Neutrophil (primary cell): ENCODE measurements around the gene ZFP92.

Source experiments
- H3K27ac ChIP-seq: fragments of 200-600 bp; sonication (generic); 2 replicates; pipeline ENCODE4 v1.5.1; 2016; ENCODE audit warnings: mild to moderate bottlenecking, moderate library complexity
- H3K27me3 ChIP-seq: fragments of 200-600 bp; sonication (generic); 2 replicates; pipeline ENCODE4 v1.6.0; 2016; ENCODE audit warnings: mild to moderate bottlenecking
- H3K36me3 ChIP-seq: fragments of 200-600 bp; sonication (generic); 2 replicates; pipeline ENCODE4 v1.5.1; 2017
- H3K4me1 ChIP-seq, 2 experiments: fragments of 200-600 bp in 1 of 2; sonication (generic) in 1 of 2; 1 replicate in 1 of 2; 2 replicates in 1 of 2; pipeline versions ENCODE4 v1.5.1 to v1.6.1; 2013 to 2016; ENCODE audit warnings: low read depth in 1 of 2, low read length in 1 of 2, mild to moderate bottlenecking in 1 of 2, moderate library complexity in 1 of 2; ENCODE audit not compliant: control insufficient read depth in 1 of 2, insufficient read depth in 1 of 2
- H3K4me3 ChIP-seq, 2 experiments: fragments of 200-600 bp in 1 of 2; sonication (generic) in 1 of 2; 1 replicate in 1 of 2; 2 replicates in 1 of 2; pipeline ENCODE4 v1.5.1; 2013 to 2016; ENCODE audit warnings: low read depth in 1 of 2, low read length in 1 of 2, mild to moderate bottlenecking in 1 of 2, moderate library complexity in 1 of 2
- H3K9me3 ChIP-seq: fragments of 200-600 bp; sonication (generic); 2 replicates; pipeline ENCODE4 v1.5.1; 2016
- TF ChIP-seq, protein P1 (sequence below): fragments of 200-600 bp; sonication (generic); IDR thresholded peaks from 2 replicates; pipeline ENCODE4 v1.5.1; 2016; ENCODE audit warnings: antibody characterized with exemption

The ZFP92 gene

DNA sequence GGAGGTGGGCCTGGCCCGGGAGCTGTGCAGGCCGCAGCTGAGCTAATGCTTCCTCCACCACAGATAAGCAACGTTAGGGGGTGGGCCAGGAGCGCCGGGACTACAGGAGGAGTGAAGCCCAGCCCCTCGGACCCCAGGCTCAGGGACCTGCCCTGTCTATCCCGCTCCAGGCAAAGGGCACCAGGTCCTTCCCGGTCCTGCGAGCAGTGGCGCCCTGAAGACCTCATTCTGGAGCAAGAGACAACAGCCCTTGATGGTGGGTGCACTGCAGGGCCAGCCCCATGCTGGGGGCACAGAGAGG, 35.3 kb downstream of the ZFP92 start:
- TF ChIP-seq, protein P1, sequence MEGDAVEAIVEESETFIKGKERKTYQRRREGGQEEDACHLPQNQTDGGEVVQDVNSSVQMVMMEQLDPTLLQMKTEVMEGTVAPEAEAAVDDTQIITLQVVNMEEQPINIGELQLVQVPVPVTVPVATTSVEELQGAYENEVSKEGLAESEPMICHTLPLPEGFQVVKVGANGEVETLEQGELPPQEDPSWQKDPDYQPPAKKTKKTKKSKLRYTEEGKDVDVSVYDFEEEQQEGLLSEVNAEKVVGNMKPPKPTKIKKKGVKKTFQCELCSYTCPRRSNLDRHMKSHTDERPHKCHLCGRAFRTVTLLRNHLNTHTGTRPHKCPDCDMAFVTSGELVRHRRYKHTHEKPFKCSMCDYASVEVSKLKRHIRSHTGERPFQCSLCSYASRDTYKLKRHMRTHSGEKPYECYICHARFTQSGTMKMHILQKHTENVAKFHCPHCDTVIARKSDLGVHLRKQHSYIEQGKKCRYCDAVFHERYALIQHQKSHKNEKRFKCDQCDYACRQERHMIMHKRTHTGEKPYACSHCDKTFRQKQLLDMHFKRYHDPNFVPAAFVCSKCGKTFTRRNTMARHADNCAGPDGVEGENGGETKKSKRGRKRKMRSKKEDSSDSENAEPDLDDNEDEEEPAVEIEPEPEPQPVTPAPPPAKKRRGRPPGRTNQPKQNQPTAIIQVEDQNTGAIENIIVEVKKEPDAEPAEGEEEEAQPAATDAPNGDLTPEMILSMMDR: no peak
- Histone ChIP-seq H3K4me1 (no peaks in the 10 kb centered on the region), H3K27me3 (no peaks in the 10 kb centered on the region), H3K4me3 (no peak overlapping the region), H3K36me3 (no peaks in the 10 kb centered on the region), H3K27ac (no peak overlapping the region), H3K9me3 (no peaks in the 10 kb centered on the region)

DNA sequence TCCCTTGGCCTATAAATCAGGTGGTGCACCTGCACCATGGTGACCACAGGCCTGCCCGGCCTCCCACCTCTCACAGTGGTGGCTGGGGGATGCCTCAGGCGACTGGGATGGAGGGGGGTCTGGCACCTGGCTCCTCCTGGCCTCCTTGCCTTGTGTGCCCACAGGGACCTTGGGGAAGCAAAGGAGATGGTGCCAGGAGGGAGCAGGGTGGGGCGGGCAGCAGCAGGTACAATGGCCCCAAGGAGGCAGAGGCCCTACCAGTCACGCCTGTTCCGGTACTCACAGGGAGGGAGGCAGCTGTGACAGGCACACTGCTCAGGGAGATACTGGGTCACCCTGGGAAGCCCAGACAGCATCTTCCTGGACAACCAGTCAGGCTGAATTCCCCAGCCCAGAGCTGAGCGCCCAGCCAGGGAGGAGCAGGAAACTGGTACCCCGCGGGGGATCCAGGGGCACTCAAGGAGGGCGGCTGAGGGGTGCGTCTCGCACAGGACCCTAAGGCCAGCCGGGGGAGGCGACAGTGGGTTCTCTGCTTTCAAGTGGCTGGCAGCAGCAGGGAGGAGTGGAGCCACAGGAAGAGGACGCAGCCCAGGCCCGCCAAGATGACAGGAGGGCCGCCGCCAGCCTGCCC, 35.8 kb downstream of the ZFP92 start:
- Histone ChIP-seq H3K4me1 (no peaks in the 10 kb centered on the region), H3K27me3 (no peaks in the 10 kb centered on the region), H3K27ac (no peak overlapping the region), H3K36me3 (no peaks in the 10 kb centered on the region), H3K9me3 (no peaks in the 10 kb centered on the region), H3K4me3 (no peak overlapping the region)
- TF ChIP-seq, protein P1: no peak

DNA sequence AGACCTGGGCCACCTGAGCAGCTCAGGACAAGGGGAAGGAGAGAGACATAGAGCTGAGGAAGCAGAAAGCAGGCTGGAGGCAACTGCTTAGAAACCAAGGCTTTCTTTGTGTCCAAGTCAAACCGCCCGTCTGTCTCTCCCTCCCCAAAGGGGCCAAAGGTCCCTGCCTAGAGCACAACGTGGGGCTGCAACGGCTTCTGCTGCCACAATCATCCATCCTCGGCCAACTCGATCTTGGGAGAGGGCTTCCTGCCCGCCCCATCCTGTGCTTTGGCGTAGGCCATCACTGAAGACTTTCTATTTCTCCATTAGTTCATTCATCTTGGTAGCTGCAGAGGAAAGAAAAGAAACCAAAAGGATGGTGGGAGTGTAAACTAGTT, 36.3 kb downstream of the ZFP92 start:
- TF ChIP-seq, protein P1: no peak
- H3K27me3 ChIP-seq: no peaks in the 10 kb centered on the region
- H3K4me1 ChIP-seq: no peaks in the 10 kb centered on the region
- no peak overlapping the region for H3K4me3 ChIP-seq
- no peaks in the 10 kb centered on the region for H3K36me3 ChIP-seq
- no peaks in the 10 kb centered on the region for H3K9me3 ChIP-seq
- H3K27ac ChIP-seq: no peak overlapping the region

DNA sequence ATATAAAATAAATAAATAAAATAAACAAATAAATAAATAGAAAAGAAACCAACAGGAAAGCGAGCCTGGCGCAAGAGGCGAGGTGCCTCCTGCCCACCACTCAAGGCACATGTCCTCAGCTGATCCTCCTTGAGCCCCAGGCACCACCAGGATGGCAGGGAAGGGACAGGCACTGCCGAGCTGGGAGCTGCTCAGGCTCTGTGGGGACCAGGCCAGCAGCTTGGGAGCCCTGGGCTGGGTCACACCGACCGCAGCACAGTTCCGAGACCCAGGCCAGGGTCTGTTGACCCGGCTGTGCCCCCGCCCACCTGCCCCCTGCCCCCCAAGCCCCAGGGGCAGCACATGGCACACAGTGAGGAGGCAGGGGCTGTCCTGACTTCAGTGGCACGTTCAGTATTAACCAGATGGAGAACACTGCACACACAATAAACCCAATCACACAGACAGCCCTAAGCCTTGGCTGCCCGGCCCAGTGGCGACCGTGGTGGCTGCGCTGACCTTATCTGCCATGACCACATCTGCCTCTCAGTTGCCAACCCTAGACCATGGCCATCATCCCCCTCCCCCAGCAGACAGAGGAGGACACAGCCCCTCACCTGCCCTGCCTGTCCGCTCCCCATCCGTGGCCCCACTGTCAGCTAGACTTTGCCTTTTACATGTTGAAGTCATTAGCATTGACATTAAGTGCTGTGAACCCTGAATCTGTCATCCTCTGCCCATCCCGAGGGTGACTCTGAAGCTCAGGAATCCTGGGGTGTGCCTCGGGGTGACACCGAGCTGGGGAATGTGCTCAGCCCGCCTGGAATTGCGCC, 37.5 kb downstream of the ZFP92 start:
- TF ChIP-seq, protein P1: no peak
- Histone ChIP-seq H3K27ac (no peak overlapping the region), H3K9me3 (no peaks in the 10 kb centered on the region), H3K27me3 (no peaks in the 10 kb centered on the region), H3K36me3 (no peaks in the 10 kb centered on the region), H3K4me3 (no peak overlapping the region), H3K4me1 (no peaks in the 10 kb centered on the region)

DNA sequence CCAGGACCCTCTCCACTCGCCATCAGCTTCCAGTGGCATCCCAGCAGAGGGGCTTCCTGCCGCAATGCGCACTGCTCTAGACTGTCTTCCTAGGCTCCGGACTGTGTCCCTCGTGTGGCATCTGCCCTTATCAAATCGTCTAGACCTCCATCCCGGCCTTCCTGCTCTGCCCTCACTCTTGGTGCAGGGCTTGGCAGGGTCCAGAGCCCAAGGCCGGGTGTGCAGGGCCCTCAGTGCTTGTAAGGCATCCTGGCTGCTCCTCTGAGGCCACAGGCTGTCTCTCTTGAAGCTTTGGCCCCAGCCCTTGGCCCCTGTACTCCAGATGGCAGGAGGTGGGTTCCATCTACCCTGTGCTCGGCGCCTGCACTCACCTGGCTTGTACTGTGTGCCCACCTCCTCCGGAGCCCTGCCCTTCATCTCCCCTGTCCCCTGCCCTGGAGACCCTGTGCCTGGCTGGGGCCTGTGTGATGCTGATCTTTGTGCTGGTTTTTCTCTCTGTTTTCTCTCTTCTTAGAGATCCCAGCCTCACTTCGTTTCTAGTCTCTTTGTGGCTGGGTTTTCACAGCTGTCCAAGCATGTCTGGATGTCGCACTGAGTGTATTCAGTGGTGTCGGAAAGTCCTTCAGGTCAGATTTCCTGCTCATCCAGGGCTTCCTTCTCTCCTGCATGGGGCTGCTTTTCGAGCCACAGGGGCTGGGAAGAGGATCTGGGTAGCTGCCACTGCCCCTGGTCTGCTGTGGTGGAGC, 38.3 kb downstream of the ZFP92 start:
- Histone ChIP-seq H3K9me3 (no peaks in the 10 kb centered on the region), H3K36me3 (peaks cover 5% of the 10 kb centered on the region), H3K4me3 (no peak overlapping the region), H3K27ac (no peak overlapping the region), H3K27me3 (no peaks in the 10 kb centered on the region), H3K4me1 (no peaks in the 10 kb centered on the region)
- TF ChIP-seq, protein P1: no peak
